A549 (cell line): ENCODE results near the gene DDX56. TPM values are rescaled to one million over a fixed set of nuclear protein-coding genes. Genes with fewer than 3 reads are reported as not detected.

Source experiments
- ATAC-seq, 2 experiments: fragments of 200-7000 bp in 1 of 2; fragments of >200 bp in 1 of 2; cut with Nextera tagmentation in 1 of 2; cut with Tn5 transposase in 1 of 2; 3 replicates each; pipeline versions ENCODE4 v1.8.0 to v1.9.1; 2018 to 2020; ENCODE audit warnings: mild to moderate bottlenecking in 1 of 2, moderate library complexity in 1 of 2
- CTCF ChIA-PET: fragments of 300-600 bp; sonication (Branson Sonifier 250); formaldehyde crosslinking; extraction: SDS; loops from one replicate; lab custom pipeline; 2021; ENCODE audit warnings: antibody characterized with exemption, inconsistent platforms; lab: Yijun Ruan, JAX
- POLR2A ChIA-PET: fragments of 350-600 bp; formaldehyde crosslinking; extraction: SDS; loops from one replicate; lab custom pipeline; 2021; ENCODE audit warnings: antibody characterized with exemption, inconsistent platforms; lab: Yijun Ruan, JAX
- DNase-seq, 2 experiments: peaks; one replicate each; pipeline versions ENCODE4 v3.0.0 to v3.0.0-alpha.2; 2011 to 2016; ENCODE audit warnings: low read depth in 1 of 2, low spot score in 1 of 2
- FAIRE-seq: peaks from 2 replicates; lab custom pipeline; 2011; peaks lifted over from hg19 to GRCh38; lab: Jason Lieb, UNC
- H3K27ac ChIP-seq, 2 experiments: fragments of >200 bp; sonication (Bioruptor Twin); formaldehyde crosslinking; 3 replicates each; pipeline ENCODE4 v1.5.1; 2016 to 2017
- H3K4me1 ChIP-seq: fragments of >200 bp; sonication (Bioruptor Twin); formaldehyde crosslinking; 3 replicates; pipeline ENCODE4 v1.6.1; 2016
- H3K4me2 ChIP-seq: fragments of >200 bp; sonication (Bioruptor Twin); formaldehyde crosslinking; 3 replicates; pipeline ENCODE4 v1.6.1; 2016
- H3K4me3 ChIP-seq: fragments of >200 bp; sonication (Bioruptor Twin); formaldehyde crosslinking; 3 replicates; pipeline ENCODE4 v1.5.1; 2016
- H3K9me3 ChIP-seq: fragments of >200 bp; sonication (Bioruptor Twin); formaldehyde crosslinking; 3 replicates; pipeline ENCODE4 v1.6.1; 2016
- BCL3 ChIP-seq: fragments of >200 bp; sonication (Bioruptor Twin); formaldehyde crosslinking; IDR thresholded peaks from 3 replicates; pipeline ENCODE4 v1.6.1; 2016
- CBX2 ChIP-seq: fragments of 200-600 bp; sonication (generic); IDR thresholded peaks from 2 replicates; pipeline ENCODE4 v1.6.1; 2016; ENCODE audit warnings: low read depth, mild to moderate bottlenecking, borderline replicate concordance
- CBX8 ChIP-seq: fragments of 200-600 bp; sonication (generic); IDR thresholded peaks from 2 replicates; pipeline ENCODE4 v1.6.1; 2016
- EHMT2 ChIP-seq: fragments of 200-600 bp; sonication (generic); IDR thresholded peaks from 2 replicates; pipeline ENCODE4 v1.6.1; 2016; ENCODE audit warnings: antibody characterized with exemption, low read depth, mild to moderate bottlenecking, moderate library complexity
- ELK1 ChIP-seq: fragments of 150-350 bp; IDR thresholded peaks from 2 replicates; pipeline ENCODE4 v1.6.1; 2014; ENCODE audit warnings: low read depth, mild to moderate bottlenecking, low read length
- EP300 ChIP-seq, 2 experiments: fragments of >200 bp; sonication (Bioruptor Twin); formaldehyde crosslinking; IDR thresholded peaks; 2 replicates in 1 of 2; 3 replicates in 1 of 2; pipeline ENCODE4 v1.6.1; 2016 to 2017
- FOSL2 ChIP-seq, 2 experiments: fragments of 450-650 bp in 1 of 2; fragments of >200 bp in 1 of 2; sonication (Bioruptor Twin) in 1 of 2; formaldehyde crosslinking; IDR thresholded peaks; 2 replicates each; pipeline versions ENCODE4 v1.5.0 to v1.6.1; 2016 to 2020; ENCODE audit warnings: mild to moderate bottlenecking in 1 of 2, moderate library complexity in 1 of 2
- FOXS1 ChIP-seq: fragments of 250-450 bp; sonication (Bioruptor Pico); IDR thresholded peaks from 2 replicates; pipeline ENCODE4 v1.5.0; 2020; ENCODE audit warnings: mild to moderate bottlenecking, moderate library complexity
- GATA3 ChIP-seq: IDR thresholded peaks from 2 replicates; pipeline ENCODE4 v1.6.1; 2012; ENCODE audit warnings: borderline replicate concordance
- HDAC2 ChIP-seq: fragments of 200-600 bp; sonication (generic); IDR thresholded peaks from 2 replicates; pipeline ENCODE4 v1.6.1; 2016
- HES2 ChIP-seq: fragments of >200 bp; sonication (Bioruptor Twin); formaldehyde crosslinking; IDR thresholded peaks from 2 replicates; pipeline ENCODE4 v1.6.1; 2016
- HEYL ChIP-seq: fragments of 250-450 bp; sonication (Bioruptor Pico); IDR thresholded peaks from 2 replicates; pipeline ENCODE4 v1.8.0; 2021; ENCODE audit warnings: mild to moderate bottlenecking, moderate library complexity
- HOXB13 ChIP-seq: fragments of 250-450 bp; sonication (Bioruptor Pico); IDR thresholded peaks from 2 replicates; pipeline ENCODE4 v1.5.0; 2020; ENCODE audit warnings: low read depth, mild to moderate bottlenecking, moderate library complexity
- HOXB5 ChIP-seq: fragments of 250-450 bp; sonication (Bioruptor Pico); IDR thresholded peaks from 2 replicates; pipeline ENCODE4 v1.5.0; 2020; ENCODE audit warnings: mild to moderate bottlenecking, moderate library complexity
- JUN ChIP-seq, 2 experiments: fragments of >200 bp; sonication (Bioruptor Twin); formaldehyde crosslinking; IDR thresholded peaks; 2 replicates in 1 of 2; 3 replicates in 1 of 2; pipeline ENCODE4 v1.6.1; 2016 to 2017
- MAX ChIP-seq: IDR thresholded peaks from 2 replicates; pipeline ENCODE4 v1.6.1; 2012
- NFE2L2 ChIP-seq: fragments of 150-350 bp; conservative IDR thresholded peaks from 2 replicates; pipeline ENCODE4 v1.6.1; 2014; ENCODE audit warnings: low read length
- NR3C1 ChIP-seq: fragments of >200 bp; sonication (Bioruptor Twin); formaldehyde crosslinking; IDR thresholded peaks from 3 replicates; pipeline ENCODE4 v1.6.1; 2017
- PBX3 ChIP-seq: IDR thresholded peaks from 2 replicates; pipeline ENCODE4 v1.6.1; 2012
- POLR2A ChIP-seq: IDR thresholded peaks from 2 replicates; pipeline ENCODE4 v1.6.1; 2012; ENCODE audit warnings: mild to moderate bottlenecking, low read length
- RCOR1 ChIP-seq: fragments of 150-350 bp; IDR thresholded peaks from 2 replicates; pipeline ENCODE4 v1.6.1; 2014; ENCODE audit warnings: antibody characterized with exemption, low read length, low read depth
- RNF2 ChIP-seq: fragments of 200-600 bp; sonication (generic); IDR thresholded peaks from 2 replicates; pipeline ENCODE4 v1.6.1; 2016; ENCODE audit warnings: low read depth, mild to moderate bottlenecking, antibody characterized with exemption, moderate library complexity, borderline replicate concordance
- SREBF2 ChIP-seq: fragments of 450-650 bp; IDR thresholded peaks from 2 replicates; pipeline ENCODE4 v1.6.1; 2014; ENCODE audit warnings: mild to moderate bottlenecking, moderate library complexity
- TFCP2L1 ChIP-seq: fragments of 250-450 bp; sonication (Bioruptor Pico); IDR thresholded peaks from 2 replicates; pipeline ENCODE4 v1.5.0; 2021; ENCODE audit warnings: mild to moderate bottlenecking
- TP53 ChIP-seq: fragments of 250-450 bp; sonication (Bioruptor Pico); IDR thresholded peaks from 2 replicates; pipeline ENCODE4 v1.5.0; 2021; ENCODE audit warnings: mild to moderate bottlenecking, moderate library complexity
- USF2 ChIP-seq: fragments of 450-650 bp; IDR thresholded peaks from 2 replicates; pipeline ENCODE4 v1.6.1; 2014; ENCODE audit warnings: antibody characterized with exemption
- ZNF302 ChIP-seq: fragments of 250-450 bp; sonication (Bioruptor Pico); IDR thresholded peaks from 2 replicates; pipeline ENCODE4 v1.9.0; 2021; ENCODE audit warnings: inconsistent platforms, mild to moderate bottlenecking, moderate library complexity
- ZSCAN20 ChIP-seq: fragments of 250-450 bp; sonication (Bioruptor Pico); IDR thresholded peaks from 2 replicates; pipeline ENCODE4 v1.8.0; 2022; ENCODE audit warnings: mild to moderate bottlenecking, moderate library complexity
- WGBS: methylation state at CpG from one replicate; pipeline ENCODE4 v1.1.6; 2017; ENCODE audit errors: missing lambda C conversion rate; 5-methylcytosine and 5-hydroxymethylcytosine counted together
- polyA plus RNA-seq, 4 experiments: library from polyadenylated mRNA; depleted of rRNA in 3 of 4; stranded (reverse); fragments of >200 nt; fragmentation: RNase III in 1 of 4; extraction: RNeasy Plus Mini Kit Qiagen cat#74134 plus additional on column Dnase treatment in 1 of 4; gene quantifications; 2 replicates in 3 of 4; 3 replicates in 1 of 4; pipeline ENCODE4 v1.2.3, GENCODE V29; 2011 to 2017

Gene DDX56
- polyA plus RNA-seq, 2 of the 4 experiments (the other 2 are of a cell fraction), result 96.1 to 97.7 TPM

GRCh38 chr7:44549457-44549856, 24.3 kb downstream of the DDX56 start:
- ATAC-seq, result no peak
- no peak for TF ChIP-seq GATA3
- no peak for TF ChIP-seq TFCP2L1 (CRISPR knock-in tag)
- no peak for TF ChIP-seq EHMT2
- no peak for TF ChIP-seq USF2
- no peak for TF ChIP-seq SREBF2
- no peak for TF ChIP-seq HDAC2
- TF ChIP-seq ZNF302, result no peak
- TF ChIP-seq NR3C1, result no peak
- no peak for TF ChIP-seq HES2
- no peak for TF ChIP-seq NFE2L2
- TF ChIP-seq FOXS1, result no peak
- no peak for TF ChIP-seq PBX3
- no peak for TF ChIP-seq HEYL (CRISPR knock-in tag)
- no peak for TF ChIP-seq TP53 (CRISPR knock-in tag)
- TF ChIP-seq ELK1, result no peak
- TF ChIP-seq RNF2, result no peak
- no peak for TF ChIP-seq POLR2A
- no peak for TF ChIP-seq FOSL2 (IDR thresholded peaks at IDR 0.05)
- no peak for TF ChIP-seq FOSL2 (CRISPR knock-in tag; IDR thresholded peaks at IDR 0.05)
- no peak for TF ChIP-seq HOXB13 (CRISPR knock-in tag)
- Histone ChIP-seq H3K4me2 (no peak overlapping the region), H3K4me3 (no peak overlapping the region), H3K4me1 (peaks cover 4% of the 10 kb centered on the region; the same call in 2 of the 3 replicates), H3K9me3 (no peaks in the 10 kb centered on the region), H3K27ac (no peak overlapping the region)
- DNase-seq, result no peak
- POLR2A ChIA-PET, result no interaction called here
- FAIRE-seq, result no peak
- WGBS, result 36% methylated on average over 3 of the region's 3 CpGs
- CTCF ChIA-PET, result interaction anchor here (3.5 kb wide), 1 partner anchor 16 kb away, joined by 20 read pairs; no protein-coding TSS in a partner anchor

- CTCF ChIA-PET, result interaction anchor here (0.7 to 3.5 kb wide), 3 partner anchors 16 to 308 kb away, joined by 3 to 20 read pairs (median 5); no protein-coding TSS in a partner anchor
Observed at GRCh38 chr7:44548893-44549292, 24.8 kb downstream of the DDX56 start.

GRCh38 chr7:44547536-44548231, 26.0 kb downstream of the DDX56 start:
- ChIA-PET POLR2A (no interaction called here), CTCF (interaction anchor here (1.7 to 3.5 kb wide), 2 partner anchors 12 to 18 kb away, joined by 5 to 20 read pairs; no protein-coding TSS in a partner anchor)
- ATAC-seq, result no peak; a peak in 2 of 6 replicates
- Histone ChIP-seq H3K4me2 (peak overlapping the region; percentile 26; the same call in 1 of the 3 replicates), H3K9me3 (no peaks in the 10 kb centered on the region), H3K27ac (no peak overlapping the region), H3K4me3 (no peak overlapping the region), H3K4me1 (peaks cover 21% of the 10 kb centered on the region)
- FAIRE-seq, result no peak
- 36% methylated on average over 6 of the region's 6 CpGs for WGBS
- DNase-seq, result no peak
- no peak for TF ChIP-seq CBX2
- no peak for TF ChIP-seq PBX3
- TF ChIP-seq RCOR1, result no peak
- no peak for TF ChIP-seq FOSL2 (IDR thresholded peaks at IDR 0.05)
- no peak for TF ChIP-seq FOSL2 (CRISPR knock-in tag; IDR thresholded peaks at IDR 0.05)
- TF ChIP-seq HOXB5, result no peak
- TF ChIP-seq TFCP2L1 (CRISPR knock-in tag), result no peak
- TF ChIP-seq NFE2L2, result no peak
- TF ChIP-seq BCL3, result no peak
- no peak for TF ChIP-seq CBX8
- no peak for TF ChIP-seq JUN (IDR thresholded peaks at IDR 0.05)
- TF ChIP-seq ZSCAN20 (CRISPR knock-in tag), result no peak
- TF ChIP-seq MAX, result no peak
- TF ChIP-seq HDAC2, result no peak

More at GRCh38 chr7:44548893-44549292, 24.8 kb downstream of the DDX56 start:
- FAIRE-seq (no peak), ATAC-seq (no peak), DNase-seq (no peak)
- Histone ChIP-seq H3K4me3 (no peak overlapping the region), H3K4me2 (no peak overlapping the region), H3K27ac (no peak overlapping the region), H3K4me1 (peaks cover 9% of the 10 kb centered on the region), H3K9me3 (no peaks in the 10 kb centered on the region)
- 78% methylated on average over 3 of the region's 3 CpGs for WGBS
- POLR2A ChIA-PET, result no interaction called here
- TF ChIP-seq FOSL2 (IDR thresholded peaks at IDR 0.05) (no peak), FOSL2 (CRISPR knock-in tag; IDR thresholded peaks at IDR 0.05) (peak; percentile 70), EP300 (IDR thresholded peaks at IDR 0.05) (no peak)
